ENCODE measurements around the gene GGA2. TPM values are rescaled to one million over a fixed set of nuclear protein-coding genes. Genes with fewer than 3 reads are reported as not detected.

Gene GGA2
- total RNA-seq, 3 donors from 2014 or later (not counting 1 experiment from before 2014, with no cell fraction given): 129 to 134 (median 131) TPM

- no peak overlapping the region for H3K4me3 ChIP-seq (ENCODE audit: low read length)
- ATAC-seq: no peak
- no peaks in the 10 kb centered on the region for H3K4me1 Mint-ChIP-seq
- no peak overlapping the region for H3K27ac ChIP-seq (ENCODE audit: low read length)
- no peaks in the 10 kb centered on the region for H3K9me3 Mint-ChIP-seq
- H3K4me1 ChIP-seq (ENCODE audit: control insufficient read depth, insufficient read depth, low read length): no peaks in the 10 kb centered on the region
- no peaks in the 10 kb centered on the region for H3K27me3 Mint-ChIP-seq (ENCODE audit: low read depth in 2 of 2)
- no peak overlapping the region for H3K27ac Mint-ChIP-seq
- no peak overlapping the region for H3K4me3 Mint-ChIP-seq
- no peak for TF ChIP-seq CTCF (IDR thresholded peaks at IDR 0.05)
- DNase-seq: no peak
- H3K36me3 Mint-ChIP-seq: no peaks in the 10 kb centered on the region
- peaks cover 26% of the 10 kb centered on the region for H3K36me3 ChIP-seq (ENCODE audit: control insufficient read depth, insufficient read depth, low read length)
- H3K27me3 ChIP-seq (ENCODE audit: control insufficient read depth, insufficient read depth, low read length): no peaks in the 10 kb centered on the region
- intact Hi-C loops (cut with micrococcal nuclease): no loop called here
- no peaks in the 10 kb centered on the region for H3K9me3 ChIP-seq (ENCODE audit: control insufficient read depth, insufficient read depth, low read length)
- 96% methylated on average over 9 of the region's 11 CpGs for WGBS (ENCODE audit: insufficient coverage)
These were observed 29.9 kb upstream of the GGA2 start for GRCh38 chr16:23539984-23540816.

- H3K27me3 Mint-ChIP-seq (ENCODE audit: low read depth in 2 of 2): no peaks in the 10 kb centered on the region
- TF ChIP-seq CTCF (IDR thresholded peaks at IDR 0.05): no peak
- Histone ChIP-seq H3K27me3 (ENCODE audit: control insufficient read depth, insufficient read depth, low read length) (no peaks in the 10 kb centered on the region), H3K9me3 (ENCODE audit: control insufficient read depth, insufficient read depth, low read length) (no peaks in the 10 kb centered on the region), H3K4me1 (ENCODE audit: control insufficient read depth, insufficient read depth, low read length) (no peaks in the 10 kb centered on the region), H3K27ac (ENCODE audit: low read length) (no peak overlapping the region), H3K36me3 (ENCODE audit: control insufficient read depth, insufficient read depth, low read length) (peaks cover 29% of the 10 kb centered on the region), H3K4me3 (ENCODE audit: low read length) (no peak overlapping the region)
- ATAC-seq (no peak), DNase-seq (no peak)
- H3K4me3 Mint-ChIP-seq: no peak overlapping the region
- H3K36me3 Mint-ChIP-seq: no peaks in the 10 kb centered on the region
- no peaks in the 10 kb centered on the region for H3K4me1 Mint-ChIP-seq
- intact Hi-C loops (cut with micrococcal nuclease): no loop called here
- no peak overlapping the region for H3K27ac Mint-ChIP-seq
- H3K9me3 Mint-ChIP-seq: no peaks in the 10 kb centered on the region
- WGBS (ENCODE audit: insufficient coverage): 100% methylated on average over 1 of the region's 1 CpG
These were observed 28.6 kb upstream of the GGA2 start for GRCh38 chr16:23538919-23539278.

GRCh38 chr16:23537390-23537789 lies 27.1 kb upstream of the GGA2 start:
- intact Hi-C loops (cut with micrococcal nuclease): no loop called here
- Mint-ChIP-seq H3K9me3 (no peaks in the 10 kb centered on the region), H3K27me3 (ENCODE audit: low read depth in 2 of 2) (no peaks in the 10 kb centered on the region), H3K36me3 (no peaks in the 10 kb centered on the region), H3K27ac (no peak overlapping the region), H3K4me1 (no peaks in the 10 kb centered on the region), H3K4me3 (no peak overlapping the region)
- no peaks in the 10 kb centered on the region for H3K9me3 ChIP-seq (ENCODE audit: control insufficient read depth, insufficient read depth, low read length)
- ATAC-seq (no peak), DNase-seq (no peak)
- no peak for TF ChIP-seq CTCF (IDR thresholded peaks at IDR 0.05)
- H3K4me1 ChIP-seq (ENCODE audit: control insufficient read depth, insufficient read depth, low read length): no peaks in the 10 kb centered on the region
- no peak overlapping the region for H3K4me3 ChIP-seq (ENCODE audit: low read length)
- no peak overlapping the region for H3K27ac ChIP-seq (ENCODE audit: low read length)
- H3K36me3 ChIP-seq (ENCODE audit: control insufficient read depth, insufficient read depth, low read length): peaks cover 37% of the 10 kb centered on the region
- H3K27me3 ChIP-seq (ENCODE audit: control insufficient read depth, insufficient read depth, low read length): no peaks in the 10 kb centered on the region
- 85% methylated on average over 2 of the region's 3 CpGs for WGBS (ENCODE audit: insufficient coverage)

- ATAC-seq (no peak), DNase-seq (no peak)
- intact Hi-C loops (cut with micrococcal nuclease): no loop called here
- Histone ChIP-seq H3K4me1 (ENCODE audit: control insufficient read depth, insufficient read depth, low read length) (no peaks in the 10 kb centered on the region), H3K4me3 (ENCODE audit: low read length) (no peak overlapping the region), H3K36me3 (ENCODE audit: control insufficient read depth, insufficient read depth, low read length) (peaks cover 47% of the 10 kb centered on the region), H3K27me3 (ENCODE audit: control insufficient read depth, insufficient read depth, low read length) (no peaks in the 10 kb centered on the region), H3K27ac (ENCODE audit: low read length) (no peak overlapping the region), H3K9me3 (ENCODE audit: control insufficient read depth, insufficient read depth, low read length) (no peaks in the 10 kb centered on the region)
- no peaks in the 10 kb centered on the region for H3K27me3 Mint-ChIP-seq (ENCODE audit: low read depth in 2 of 2)
- no peaks in the 10 kb centered on the region for H3K4me1 Mint-ChIP-seq
- no peaks in the 10 kb centered on the region for H3K36me3 Mint-ChIP-seq
- no peak for TF ChIP-seq CTCF (IDR thresholded peaks at IDR 0.05)
- H3K27ac Mint-ChIP-seq: no peak overlapping the region
- H3K4me3 Mint-ChIP-seq: no peak overlapping the region
- no peaks in the 10 kb centered on the region for H3K9me3 Mint-ChIP-seq
- 91% methylated on average over 2 of the region's 2 CpGs for WGBS (ENCODE audit: insufficient coverage)
These were observed 25.6 kb upstream of the GGA2 start for GRCh38 chr16:23535901-23536300.

All from natural killer cell (primary cell).